Liver (tissue), 10 donors: ENCODE data around the gene SIGLEC12. TPM values are rescaled to one million over a fixed set of nuclear protein-coding genes. Genes with fewer than 3 reads are reported as not detected.

Experiments
- DNase-seq: peaks from one replicate; pipeline ENCODE4 v3.0.0-alpha.2; 2017; ENCODE audit warnings: low spot score
- H3K27ac ChIP-seq, 2 donors: one replicate each; pipeline ENCODE4 v1.7.0; 2013; ENCODE audit warnings: inconsistent platforms in 2 of 2, low read length in 2 of 2, control low read depth in 1 of 2, low read depth in 1 of 2, mild to moderate bottlenecking in 1 of 2
- H3K27me3 ChIP-seq, 4 donors: one replicate each; pipeline versions ENCODE4 v1.6.1 to v1.7.0; 2013; ENCODE audit warnings: low read length in 3 of 4, inconsistent platforms in 1 of 4, mild to moderate bottlenecking in 1 of 4, moderate library complexity in 1 of 4; ENCODE audit not compliant: control insufficient read depth in 4 of 4, insufficient read depth in 4 of 4
- H3K36me3 ChIP-seq, 4 donors: one replicate each; pipeline versions ENCODE4 v1.6.1 to v1.7.0; 2013; ENCODE audit warnings: low read length in 3 of 4, mild to moderate bottlenecking in 3 of 4, low read depth in 1 of 4, moderate library complexity in 1 of 4; ENCODE audit not compliant: control insufficient read depth in 4 of 4, insufficient read depth in 3 of 4
- H3K4me1 ChIP-seq, 4 donors: one replicate each; pipeline versions ENCODE4 v1.6.1 to v1.7.0; 2013; ENCODE audit warnings: low read length in 3 of 4, mild to moderate bottlenecking in 3 of 4, moderate library complexity in 1 of 4; ENCODE audit not compliant: control insufficient read depth in 4 of 4, insufficient read depth in 4 of 4
- H3K4me3 ChIP-seq, 3 donors: one replicate each; pipeline versions ENCODE4 v1.6.1 to v1.7.0; 2013; ENCODE audit warnings: low read length in 3 of 3, control low read depth in 1 of 3, low read depth in 1 of 3, mild to moderate bottlenecking in 1 of 3
- H3K9ac ChIP-seq, 2 donors: one replicate each; pipeline ENCODE4 v1.7.0; 2013; ENCODE audit warnings: low read length in 2 of 2, mild to moderate bottlenecking in 2 of 2, moderate library complexity in 2 of 2, control low read depth in 1 of 2, low read depth in 1 of 2
- H3K9me3 ChIP-seq, 4 donors: one replicate each; pipeline versions ENCODE4 v1.6.1 to v1.7.0; 2013; ENCODE audit warnings: low read length in 3 of 4; ENCODE audit not compliant: control insufficient read depth in 4 of 4
- ATF3 ChIP-seq: IDR thresholded peaks from 2 replicates; pipeline ENCODE4 v1.6.1; 2016; ENCODE audit warnings: antibody characterized with exemption
- CTCF ChIP-seq: fragments of 150-350 bp; IDR thresholded peaks from 2 replicates; pipeline ENCODE4 v1.5.1; 2017; ENCODE audit warnings: improper control_type of control experiment, low read depth, low read length; ENCODE audit not compliant: missing input control
- EGR1 ChIP-seq, 2 donors: IDR thresholded peaks; 2 replicates each; pipeline ENCODE4 v1.6.1; 2016 to 2018; ENCODE audit warnings: antibody characterized with exemption in 2 of 2, low read depth in 2 of 2
- FOXA2 ChIP-seq: IDR thresholded peaks from 2 replicates; pipeline ENCODE4 v1.6.1; 2016; ENCODE audit warnings: antibody characterized with exemption
- GABPA ChIP-seq, 2 donors: IDR thresholded peaks in 1 of 2; conservative IDR thresholded peaks in 1 of 2; 2 replicates each; pipeline ENCODE4 v1.6.1; 2016; ENCODE audit warnings: antibody characterized with exemption in 2 of 2, mild to moderate bottlenecking in 1 of 2, moderate library complexity in 1 of 2
- HNF4A ChIP-seq, 2 donors: conservative IDR thresholded peaks; 2 replicates each; pipeline ENCODE4 v1.6.1; 2016; ENCODE audit warnings: antibody characterized with exemption in 2 of 2, mild to moderate bottlenecking in 2 of 2
- HNF4G ChIP-seq: IDR thresholded peaks from 2 replicates; pipeline ENCODE4 v1.6.1; 2016; ENCODE audit warnings: antibody characterized with exemption
- JUND ChIP-seq, 2 donors: IDR thresholded peaks; 2 replicates each; pipeline ENCODE4 v1.6.1; 2016; ENCODE audit warnings: antibody characterized with exemption in 2 of 2
- MAX ChIP-seq: IDR thresholded peaks from 2 replicates; pipeline ENCODE4 v1.6.1; 2016; ENCODE audit warnings: antibody characterized with exemption
- NR2F2 ChIP-seq: IDR thresholded peaks from 2 replicates; pipeline ENCODE4 v1.6.1; 2016; ENCODE audit warnings: antibody characterized with exemption
- RAD21 ChIP-seq, 2 donors: IDR thresholded peaks; 2 replicates each; pipeline ENCODE4 v1.6.1; 2016; ENCODE audit warnings: antibody characterized with exemption in 2 of 2, mild to moderate bottlenecking in 2 of 2
- REST ChIP-seq: IDR thresholded peaks from 2 replicates; pipeline ENCODE4 v1.6.1; 2016; ENCODE audit warnings: antibody characterized with exemption, mild to moderate bottlenecking
- RXRA ChIP-seq, 2 donors: IDR thresholded peaks; 2 replicates each; pipeline ENCODE4 v1.6.1; 2017 to 2018; ENCODE audit warnings: antibody characterized with exemption in 2 of 2, mild to moderate bottlenecking in 1 of 2
- SP1 ChIP-seq: IDR thresholded peaks from 2 replicates; pipeline ENCODE4 v1.6.1; 2018; ENCODE audit warnings: antibody characterized with exemption, mild to moderate bottlenecking
- TAF1 ChIP-seq: conservative IDR thresholded peaks from 2 replicates; pipeline ENCODE4 v1.6.1; 2016; ENCODE audit warnings: antibody characterized with exemption, mild to moderate bottlenecking
- YY1 ChIP-seq: IDR thresholded peaks from 2 replicates; pipeline ENCODE4 v1.6.1; 2016; ENCODE audit warnings: antibody characterized with exemption, mild to moderate bottlenecking
- WGBS: extraction: QIAGEN DNeasy Blood & Tissue Kit; methylation state at CpG from one replicate; pipeline ENCODE4 v1.1.7; 2013; 5-methylcytosine and 5-hydroxymethylcytosine counted together
- polyA plus RNA-seq, 2 donors: library from polyadenylated mRNA; stranded (reverse) in 1 of 2; unstranded in 1 of 2; fragments of 200-250 nt in 1 of 2; fragments of >200 nt in 1 of 2; fragmentation: Nextera tagmentation in 1 of 2; extraction: Ambion mirVana in 1 of 2; gene quantifications; one replicate each; pipeline versions ENCODE4 v1.2.1 to v1.2.3, GENCODE V29; 2013 to 2015
- small RNA-seq: library from RNA; depleted of rRNA; stranded (forward); fragments of <200 nt; gene quantifications from one replicate; pipeline ENCODE3, GENCODE V24; 2014
- total RNA-seq, 2 donors: library from RNA; depleted of rRNA; stranded (reverse); fragments of >200 nt; gene quantifications; one replicate each; pipeline ENCODE4 v1.2.3, GENCODE V29; 2014
- donor health status: healthy.
- donor health status: healthy.
- donor health status: healthy.
- donor health status: healthy.
- donor health status: healthy.

The SIGLEC12 gene
- total and polyA plus RNA-seq, 4 donors: 0.05 to 5.0 (median 0.52) TPM

GRCh38 chr19:51441410-51442390 is 59.9 kb downstream of the SIGLEC12 start:
- DNase-seq: no peak
- Histone ChIP-seq H3K9ac (no peak overlapping the region), H3K4me1 (no peaks in the 10 kb centered on the region), H3K36me3 (no peaks in the 10 kb centered on the region), H3K4me3 (no peak overlapping the region), H3K9me3 (no peaks in the 10 kb centered on the region), H3K27me3 (no peaks in the 10 kb centered on the region), H3K27ac (no peak overlapping the region)
- TF ChIP-seq RAD21 (IDR thresholded peaks at IDR 0.05) (no peak), JUND (IDR thresholded peaks at IDR 0.05) (no peak), MAX (no peak), FOXA2 (no peak), TAF1 (no peak), CTCF (no peak), HNF4A (conservative IDR thresholded peaks at IDR 0.05) (no peak), EGR1 (IDR thresholded peaks at IDR 0.05; ENCODE audit: low read depth in 2 of 2) (no peak), ATF3 (no peak), NR2F2 (no peak), RXRA (IDR thresholded peaks at IDR 0.05) (no peak), SP1 (no peak), REST (no peak), GABPA (IDR thresholded peaks at IDR 0.05 in 1 of 2, conservative IDR thresholded peaks at IDR 0.05 in 1 of 2) (no peak), HNF4G (no peak), YY1 (no peak)
- 57% methylated on average over 31 of the region's 31 CpGs for WGBS

Small RNA genes lying within 50 kb of the gene (small RNA-seq; reads per million reads assigned to genes)
- gene AC020914.3: not detected
- not detected for gene AC020914.5

Other genes starting within 250 kb of the SIGLEC12 start
- under 1 TPM in 1 of 2 donors, not detected in 1; 0.25 TPM for gene IGLON5, start 190.2 kb downstream of the SIGLEC12 start, total RNA-seq
- gene IGLON5, start 190.2 kb downstream of the SIGLEC12 start, polyA plus RNA-seq: under 1 TPM; 0.25 to 0.46 TPM
- under 1 TPM; 0.75 to 0.92 TPM for gene VSIG10L, start 159.7 kb downstream of the SIGLEC12 start, total RNA-seq
- 1 to 10 TPM in 1 of 2 donors, under 1 TPM in 1; 0.60 to 1.8 TPM for gene VSIG10L, start 159.7 kb downstream of the SIGLEC12 start, polyA plus RNA-seq
- gene ETFB, start 135.4 kb downstream of the SIGLEC12 start, total RNA-seq: 100 to 1,000 TPM; 129 to 324 TPM
- 100 to 1,000 TPM; 610 to 713 TPM for gene ETFB, start 135.4 kb downstream of the SIGLEC12 start, polyA plus RNA-seq
- gene CLDND2, start 132.8 kb downstream of the SIGLEC12 start, total RNA-seq: not detected
- gene CLDND2, start 132.8 kb downstream of the SIGLEC12 start, polyA plus RNA-seq: 1 to 10 TPM in 1 of 2 donors, under 1 TPM in 1; 0.22 to 3.0 TPM
- gene NKG7, start 129.1 kb downstream of the SIGLEC12 start, total RNA-seq: 10 to 100 TPM in 1 of 2 donors, 1 to 10 TPM in 1; 2.0 to 13.6 TPM
- 1 to 10 TPM; 5.3 to 6.2 TPM for gene NKG7, start 129.1 kb downstream of the SIGLEC12 start, polyA plus RNA-seq
- not detected for gene LIM2, start 113.8 kb downstream of the SIGLEC12 start, total RNA-seq
- gene LIM2, start 113.8 kb downstream of the SIGLEC12 start, polyA plus RNA-seq: not detected
- under 1 TPM in 1 of 2 donors, not detected in 1; 0.08 TPM for gene C19orf84, start 111.2 kb downstream of the SIGLEC12 start, total RNA-seq
- gene C19orf84, start 111.2 kb downstream of the SIGLEC12 start, polyA plus RNA-seq: not detected
- gene SIGLEC10, start 84.2 kb downstream of the SIGLEC12 start, total RNA-seq: 1 to 10 TPM; 4.9 to 8.4 TPM
- 1 to 10 TPM; 1.7 to 8.0 TPM for gene SIGLEC10, start 84.2 kb downstream of the SIGLEC12 start, polyA plus RNA-seq
- gene SIGLEC8, start 43.3 kb downstream of the SIGLEC12 start, total RNA-seq: 1 to 10 TPM in 1 of 2 donors, under 1 TPM in 1; 0.09 to 2.3 TPM
- gene SIGLEC8, start 43.3 kb downstream of the SIGLEC12 start, polyA plus RNA-seq: under 1 TPM; 0.24 to 0.81 TPM
- not detected for gene CEACAM18, start 23.3 kb downstream of the SIGLEC12 start, total RNA-seq
- not detected for gene CEACAM18, start 23.3 kb downstream of the SIGLEC12 start, polyA plus RNA-seq
- under 1 TPM; 0.08 to 0.47 TPM for gene SIGLEC6, start 29.9 kb upstream of the SIGLEC12 start, total RNA-seq
- under 1 TPM in 1 of 2 donors, not detected in 1; 0.08 TPM for gene SIGLEC6, start 29.9 kb upstream of the SIGLEC12 start, polyA plus RNA-seq
- 1 to 10 TPM; 3.9 to 5.3 TPM for gene ZNF175, start 69.5 kb upstream of the SIGLEC12 start, total RNA-seq
- gene ZNF175, start 69.5 kb upstream of the SIGLEC12 start, polyA plus RNA-seq: 1 to 10 TPM in 1 of 2 donors, under 1 TPM in 1; 0.60 to 1.1 TPM
- under 1 TPM in 1 of 2 donors, not detected in 1; 0.70 TPM for gene SIGLEC5, start 128.6 kb upstream of the SIGLEC12 start, total RNA-seq
- under 1 TPM in 1 of 2 donors, not detected in 1; 0.42 TPM for gene SIGLEC5, start 128.6 kb upstream of the SIGLEC12 start, polyA plus RNA-seq
- 1 to 10 TPM; 1.7 to 6.9 TPM for gene SIGLEC14, start 145.0 kb upstream of the SIGLEC12 start, total RNA-seq
- 1 to 10 TPM in 1 of 2 donors, not detected in 1; 3.2 TPM for gene SIGLEC14, start 145.0 kb upstream of the SIGLEC12 start, polyA plus RNA-seq
- 1 to 10 TPM; 1.5 to 2.5 TPM for gene SPACA6, start 191.5 kb upstream of the SIGLEC12 start, total RNA-seq
- gene SPACA6, start 191.5 kb upstream of the SIGLEC12 start, polyA plus RNA-seq: 1 to 10 TPM in 1 of 2 donors, under 1 TPM in 1; 0.92 to 1.2 TPM
- under 1 TPM in 1 of 2 donors, not detected in 1; 0.05 TPM for gene HAS1, start 222.2 kb upstream of the SIGLEC12 start, total RNA-seq
- under 1 TPM in 1 of 2 donors, not detected in 1; 0.07 TPM for gene HAS1, start 222.2 kb upstream of the SIGLEC12 start, polyA plus RNA-seq